ENCODE data around the gene DIAPH3.

DIAPH3 gene

DNA sequence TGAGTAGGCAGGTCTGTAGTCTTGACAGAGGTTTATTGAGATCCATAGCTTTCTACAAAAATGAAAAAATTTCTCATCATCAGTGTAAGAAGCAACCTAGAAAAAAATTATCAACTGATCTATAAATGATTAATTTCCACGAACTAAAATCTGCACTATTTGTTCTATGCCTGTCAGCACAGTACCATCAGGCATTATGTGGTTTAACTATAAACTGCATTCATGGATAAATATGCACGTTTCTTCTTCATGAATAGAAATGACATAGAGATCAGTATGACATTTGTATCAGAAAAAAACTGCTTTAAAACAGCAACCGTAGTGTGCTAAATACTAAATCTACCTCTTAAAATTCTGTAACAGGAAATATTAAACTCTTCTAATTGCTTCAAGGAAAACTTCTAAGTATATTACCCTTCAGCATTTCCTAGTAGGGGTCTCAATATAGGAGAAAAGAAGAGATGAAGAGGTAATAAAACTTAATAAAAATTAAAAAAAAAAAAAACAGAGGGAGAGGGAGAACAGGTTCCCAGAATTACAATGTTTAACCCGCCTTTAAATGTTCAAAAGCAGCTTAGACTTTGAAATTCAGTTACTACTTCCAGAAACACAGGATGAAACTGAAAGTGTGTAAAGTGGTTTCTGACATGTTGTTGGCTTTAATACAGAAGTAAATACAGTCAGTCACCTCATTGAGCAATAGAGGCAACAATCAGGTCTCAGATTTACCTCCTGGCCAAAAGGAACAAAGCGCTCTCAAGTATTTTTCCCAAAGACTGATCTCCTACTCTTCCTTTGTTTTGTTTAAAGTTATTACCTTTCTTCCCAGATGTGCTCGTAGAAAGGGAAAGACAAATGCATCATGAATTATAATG, 144.4 kb downstream of the DIAPH3 start:
- DNase-seq = no peak

DNA sequence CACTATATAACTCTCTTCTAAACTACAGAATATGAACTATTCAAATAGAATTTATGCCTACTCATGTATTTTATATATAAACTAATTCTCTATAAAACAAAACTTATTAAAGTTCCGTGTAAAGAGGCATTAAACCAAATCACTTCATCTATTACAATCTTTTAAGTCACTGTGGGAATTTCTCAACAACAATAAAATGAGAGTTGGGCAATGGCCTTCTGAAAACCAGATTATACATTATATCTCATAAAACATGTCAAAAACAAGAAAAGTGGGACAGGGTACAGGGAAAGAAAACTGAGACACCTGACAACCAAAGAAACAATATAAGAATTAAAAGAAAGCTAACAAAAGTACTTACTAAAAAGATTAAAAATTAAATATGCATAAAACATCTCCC, 145.2 kb downstream of the DIAPH3 start:
- DNase-seq = no peak

GRCh38 chr13:60016229-60016628, 147.5 kb downstream of the DIAPH3 start:
- DNase-seq = no peak

- no peak for DNase-seq
Measured at GRCh38 chr13:60013166-60013565, 150.6 kb downstream of the DIAPH3 start.

- no peak for DNase-seq
Measured at GRCh38 chr13:60012488-60012887, 151.2 kb downstream of the DIAPH3 start.

- DNase-seq = no peak
Measured at GRCh38 chr13:60009300-60010253, 154.2 kb downstream of the DIAPH3 start.

- DNase-seq = no peak
Measured at GRCh38 chr13:60001889-60002288, 161.8 kb downstream of the DIAPH3 start.

DNA sequence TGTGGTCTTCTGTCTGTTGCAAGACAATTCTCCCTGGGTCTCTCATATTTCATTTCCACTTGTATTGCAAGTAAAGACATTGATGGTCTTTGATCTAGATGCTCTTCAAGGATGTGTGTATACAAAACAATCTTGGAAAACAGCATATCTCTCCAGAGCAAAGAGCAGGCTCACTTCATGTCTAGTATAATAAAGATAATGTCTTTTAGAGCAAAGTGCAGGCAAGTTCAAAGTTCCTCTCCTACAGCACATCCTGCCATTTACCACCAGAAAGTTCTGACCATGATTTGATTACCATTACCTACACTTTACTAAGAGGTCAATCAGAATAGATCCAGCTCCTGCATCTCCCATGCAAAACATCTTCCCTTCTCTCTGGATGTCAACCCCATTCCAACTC, 162.8 kb downstream of the DIAPH3 start:
- DNase-seq = no peak

DNA sequence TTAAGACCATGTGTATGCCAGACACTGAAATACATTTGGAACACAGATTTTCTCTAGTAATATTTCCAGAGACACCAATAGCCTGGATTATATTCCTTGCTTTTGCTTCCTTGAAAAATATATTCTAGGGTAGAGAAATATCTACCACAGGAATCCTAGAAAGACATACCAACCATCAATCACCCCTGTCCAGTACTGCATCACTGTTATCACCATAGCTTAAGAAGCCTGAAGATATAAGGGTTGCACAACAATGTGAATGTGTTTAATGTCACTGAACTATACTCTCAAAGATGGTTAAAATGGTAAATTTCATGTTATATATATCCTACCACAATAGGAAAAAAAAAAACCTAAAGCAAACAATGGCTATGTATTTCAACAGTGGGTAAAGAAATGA, 163.6 kb downstream of the DIAPH3 start:
- no peak for DNase-seq

DNA sequence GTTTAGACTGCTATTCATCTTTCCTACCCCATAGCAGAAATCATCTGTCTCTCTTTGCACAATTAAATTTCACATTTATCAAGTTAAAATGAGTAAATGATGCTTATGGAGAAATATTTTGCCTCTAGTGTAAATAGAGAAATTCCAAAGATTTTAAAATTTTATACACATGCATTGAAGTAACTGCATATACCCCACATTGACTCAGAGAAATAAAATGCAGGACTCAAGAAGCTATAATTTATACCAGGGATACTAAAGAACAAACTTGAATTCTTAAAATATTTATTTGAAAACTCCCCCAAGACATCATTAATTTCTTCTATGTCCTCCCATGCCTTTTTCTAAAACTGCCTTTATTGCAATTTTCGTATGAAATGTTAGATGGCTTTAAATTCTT, 165.8 kb downstream of the DIAPH3 start:
- DNase-seq = no peak

GRCh38 chr13:59996461-59996980, 167.2 kb downstream of the DIAPH3 start:
- no peak for DNase-seq

DNA sequence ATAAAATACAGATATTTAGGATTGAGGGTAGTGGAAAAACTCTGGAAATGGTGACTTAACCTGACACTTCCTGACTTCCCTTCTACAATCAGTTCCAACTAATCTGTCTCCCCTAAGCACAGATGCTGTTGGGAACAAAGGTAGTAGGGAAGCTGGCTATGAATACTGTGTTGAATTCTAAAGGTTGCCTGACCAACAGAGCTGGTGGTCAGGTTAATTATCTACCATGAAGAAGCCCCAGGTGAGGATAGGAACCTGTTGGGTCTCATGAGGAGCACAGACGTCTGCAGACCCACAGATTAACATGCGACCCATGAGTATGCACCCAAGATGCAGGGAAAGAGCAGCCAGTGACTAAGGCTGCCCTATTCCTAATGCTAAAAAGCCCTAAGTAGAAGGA, 172.3 kb downstream of the DIAPH3 start:
- DNase-seq = no peak

DNA sequence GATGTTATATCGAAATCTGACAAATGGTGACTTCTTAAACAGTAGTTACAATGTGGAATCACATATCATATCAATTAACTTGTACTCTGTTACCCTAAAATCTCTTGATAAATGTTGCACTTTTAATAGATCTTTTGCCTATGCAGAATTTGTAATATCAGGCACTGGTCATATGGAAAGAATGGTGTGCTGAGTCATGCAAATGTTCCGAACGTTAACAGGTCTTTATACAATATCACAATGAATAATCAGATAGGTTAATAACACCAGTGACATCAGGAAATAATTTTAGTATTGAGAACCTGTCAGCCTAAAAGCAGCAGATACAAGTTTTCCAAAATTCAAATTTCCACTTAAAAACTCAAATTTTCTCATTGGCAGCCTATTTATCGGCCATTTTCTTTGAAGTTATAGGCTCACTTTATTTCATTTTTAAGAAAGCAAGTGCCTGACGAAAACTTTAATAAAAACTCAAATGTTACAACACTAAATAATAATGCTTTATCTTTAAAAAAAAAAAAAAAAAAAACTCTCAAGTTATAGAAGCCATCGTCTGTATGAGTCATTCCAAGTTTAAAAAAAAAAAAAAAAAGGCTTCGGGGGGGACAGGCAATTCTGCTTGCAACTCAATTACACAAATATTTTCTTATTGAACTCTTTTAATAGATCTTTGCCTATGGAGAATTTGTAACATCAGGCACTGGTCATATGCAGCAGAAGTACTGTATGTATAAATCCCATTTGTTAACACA, 180.9 kb downstream of the DIAPH3 start:
- DNase-seq = no peak

- no peak for DNase-seq
Measured at GRCh38 chr13:59979589-59979988, 184.1 kb downstream of the DIAPH3 start.

GRCh38 chr13:59978862-59979261, 184.9 kb downstream of the DIAPH3 start:
- DNase-seq = no peak

DNA sequence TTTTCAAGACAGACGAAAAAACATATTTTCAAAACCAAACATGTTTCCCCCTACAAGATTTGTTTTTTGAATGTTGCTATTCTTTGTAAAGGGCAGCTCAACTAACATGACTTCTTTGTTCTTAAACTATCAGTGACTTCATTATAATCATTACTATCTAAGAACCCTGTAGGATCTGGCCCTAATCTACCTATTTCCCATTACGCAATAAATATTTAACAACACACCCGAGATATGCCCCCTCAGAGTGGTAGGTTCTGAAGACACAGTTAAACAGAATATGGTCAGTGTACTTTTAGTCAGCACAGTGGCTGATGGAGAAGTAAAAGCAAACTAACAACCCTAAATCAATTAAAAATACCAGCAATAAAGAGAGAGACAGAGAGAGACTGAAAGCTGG, 186.9 kb downstream of the DIAPH3 start:
- DNase-seq = no peak

GRCh38 chr13:59975807-59976435, 187.8 kb downstream of the DIAPH3 start:
- DNase-seq = no peak

- DNase-seq = no peak
Measured at GRCh38 chr13:59970847-59971246, 192.9 kb downstream of the DIAPH3 start.

GRCh38 chr13:59963827-59964226, 199.9 kb downstream of the DIAPH3 start:
- no peak for DNase-seq

DNA sequence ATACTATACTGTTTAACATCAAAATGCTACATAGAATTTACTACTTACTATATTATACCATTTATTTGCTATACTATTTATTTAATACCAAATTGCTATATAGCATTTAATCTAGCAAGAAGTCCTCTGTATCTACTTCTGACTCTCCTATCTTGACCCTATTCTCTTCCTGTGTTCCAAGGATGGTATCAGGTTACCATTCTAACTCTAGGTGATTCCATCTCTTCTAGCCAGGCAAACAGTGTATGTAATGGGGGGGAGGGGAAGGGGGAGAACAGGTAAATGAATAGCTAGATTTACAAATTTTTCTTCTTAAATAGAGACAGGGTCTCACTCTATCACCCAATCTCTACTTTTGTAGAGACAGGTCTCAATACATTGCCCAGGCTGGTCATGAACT, 200.3 kb downstream of the DIAPH3 start:
- DNase-seq = no peak

DNA sequence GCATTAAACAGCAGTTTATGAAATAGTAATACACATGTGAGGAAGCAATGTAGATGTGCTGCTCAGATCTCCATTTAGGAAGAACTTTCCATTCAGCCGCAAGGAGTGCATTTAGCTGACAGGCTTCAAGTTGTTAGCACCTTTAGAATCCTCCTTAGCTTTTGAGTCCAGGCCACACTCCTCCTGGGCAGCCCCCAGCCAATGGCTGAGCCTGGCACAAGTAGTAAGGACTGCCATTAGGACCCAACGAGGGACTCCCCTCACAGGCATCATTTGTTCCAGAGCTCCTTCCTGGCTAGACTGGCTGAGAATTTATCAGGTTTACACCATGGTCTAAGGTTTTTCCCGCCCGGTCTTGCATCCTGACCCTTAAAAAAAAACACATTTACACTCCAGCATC, 201.4 kb downstream of the DIAPH3 start:
- no peak for DNase-seq

DNA sequence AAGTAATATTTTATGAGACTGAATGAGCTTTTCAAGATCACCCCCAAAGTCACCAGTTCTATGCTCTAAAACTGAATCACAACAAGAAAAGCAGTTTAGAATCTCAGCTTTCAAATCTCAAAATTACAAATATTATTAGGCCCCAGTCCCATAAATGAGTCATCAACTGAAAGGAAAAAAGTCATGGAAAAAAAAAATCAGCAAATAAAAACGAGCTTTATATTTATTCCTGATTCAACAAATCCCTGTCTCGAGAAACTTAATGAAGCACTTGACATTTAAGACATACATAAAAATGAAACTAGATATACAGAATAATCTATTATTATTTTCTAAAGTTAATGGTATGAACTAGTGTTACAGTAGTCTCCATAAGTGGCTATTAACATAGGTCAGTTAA, 203.0 kb downstream of the DIAPH3 start:
- DNase-seq = no peak

All from NCI-H1092 treated with DMSO at 0.1 percent for 48 hours (cell line).